HepG2 (cell line): ENCODE results near the gene C9orf50. TPM values are rescaled to one million over a fixed set of nuclear protein-coding genes. Genes with fewer than 3 reads are reported as not detected.

Experiments
- ATAC-seq: fragments of 200-7000 bp; cut with Tn5 transposase; 3 replicates; pipeline ENCODE4 v1.9.1; 2020; ENCODE audit warnings: mild to moderate bottlenecking, moderate library complexity
- BruUV-seq: library from RNA; stranded (reverse); fragments of 400-500 nt; replicated peaks from 2 replicates; lab custom pipeline; 2021; lab: Mats Ljungman, UMichigan
- CTCF ChIA-PET: fragments of 300-600 bp; formaldehyde crosslinking; extraction: SDS; loops from one replicate; lab custom pipeline; 2021; ENCODE audit warnings: low total read pairs, inconsistent platforms, low intra/inter-chr PET ratio; lab: Yijun Ruan, JAX
- POLR2A ChIA-PET: fragments of 350-600 bp; sonication (Branson Sonifier 250); formaldehyde crosslinking; loops from one replicate; lab custom pipeline; 2020; ENCODE audit warnings: antibody characterized with exemption, inconsistent platforms; lab: Yijun Ruan, JAX
- DNase-seq: peaks from one replicate; pipeline ENCODE4 v3.0.0-alpha.2; 2015; ENCODE audit warnings: low spot score
- FAIRE-seq: peaks from 3 replicates; lab custom pipeline; 2011; peaks lifted over from hg19 to GRCh38; lab: Jason Lieb, UNC
- H2AFZ ChIP-seq: one replicate; pipeline ENCODE4 v1.6.1; 2011; ENCODE audit warnings: low read length, inconsistent platforms
- H3K27ac ChIP-seq: fragments of 300-600 bp; 3 replicates; pipeline ENCODE4 v1.8.0; 2011; ENCODE audit warnings: mixed run types, mild to moderate bottlenecking, mixed read lengths, low read length, inconsistent platforms; ENCODE audit not compliant: insufficient read depth; ENCODE audit errors: extremely low read length
- H3K27me3 ChIP-seq, 2 experiments: fragments of 200-600 bp in 1 of 2; 2 replicates in 1 of 2; 3 replicates in 1 of 2; pipeline versions ENCODE4 v1.6.0 to v1.8.0; 2011; ENCODE audit warnings: low read length in 2 of 2, mild to moderate bottlenecking in 2 of 2, moderate library complexity in 2 of 2, inconsistent platforms in 1 of 2; ENCODE audit not compliant: insufficient read depth in 2 of 2, control insufficient read depth in 1 of 2
- H3K36me3 ChIP-seq, 2 experiments: fragments of 200-600 bp in 1 of 2; replicated peaks in 1 of 2; 2 replicates in 1 of 2; 3 replicates in 1 of 2; pipeline versions ENCODE4 v1.5.1 to v1.8.0; 2011; ENCODE audit warnings: low read length in 2 of 2, inconsistent platforms in 1 of 2; ENCODE audit not compliant: insufficient read depth in 2 of 2, control insufficient read depth in 1 of 2
- H3K4me1 ChIP-seq: 2 replicates; pipeline ENCODE4 v1.5.1; 2012; ENCODE audit warnings: low read length, inconsistent platforms; ENCODE audit not compliant: insufficient read depth
- H3K4me2 ChIP-seq: 2 replicates; pipeline ENCODE4 v1.6.0; 2011; ENCODE audit warnings: low read depth, low read length, inconsistent platforms
- H3K4me3 ChIP-seq, 3 experiments: fragments of 200-600 bp in 1 of 3; sonication (generic), shearing (Covaris generic) in 1 of 3; replicated peaks in 1 of 3; 2 replicates each; pipeline ENCODE4 v1.5.1; 2011 to 2016; ENCODE audit warnings: low read length in 3 of 3, inconsistent platforms in 2 of 3, low read depth in 2 of 3, mild to moderate bottlenecking in 2 of 3, control low read depth in 1 of 3, mixed read lengths in 1 of 3; ENCODE audit not compliant: insufficient read depth in 1 of 3
- H3K79me2 ChIP-seq: one replicate; pipeline ENCODE4 v1.6.1; 2011; ENCODE audit warnings: low read length, inconsistent platforms; ENCODE audit not compliant: insufficient read depth
- H3K9ac ChIP-seq: 2 replicates; pipeline ENCODE4 v1.6.0; 2011; ENCODE audit warnings: mild to moderate bottlenecking, low read depth, low read length, inconsistent platforms; ENCODE audit not compliant: insufficient read depth
- H3K9me3 ChIP-seq: 2 replicates; pipeline ENCODE4 v1.5.1; 2012; ENCODE audit warnings: mild to moderate bottlenecking, low read length
- H4K20me1 ChIP-seq: 2 replicates; pipeline ENCODE4 v1.6.0; 2011; ENCODE audit warnings: inconsistent platforms, mild to moderate bottlenecking, low read length, moderate library complexity; ENCODE audit not compliant: insufficient read depth
- ATF4 ChIP-seq, 2 experiments: fragments of 450-650 bp in 1 of 2; sonication (generic) in 1 of 2; formaldehyde crosslinking; IDR thresholded peaks; 2 replicates each; pipeline versions ENCODE4 v1.5.0 to v1.8.0; 2020 to 2022; ENCODE audit warnings: mild to moderate bottlenecking in 1 of 2, missing genetic modification reagents in 1 of 2
- ATRX ChIP-seq: sonication (generic); formaldehyde crosslinking; IDR thresholded peaks from 2 replicates; pipeline ENCODE4 v1.4.0; 2020; ENCODE audit warnings: missing genetic modification reagents, borderline replicate concordance
- CHD2 ChIP-seq: IDR thresholded peaks from 2 replicates; pipeline ENCODE4 v1.6.1; 2011; ENCODE audit warnings: low read depth, low read length, improper control_type of control experiment
- DNMT1 ChIP-seq: sonication (generic); formaldehyde crosslinking; IDR thresholded peaks from 2 replicates; pipeline ENCODE4 v1.5.1; 2020; ENCODE audit warnings: mild to moderate bottlenecking, missing genetic modification reagents
- GLMP ChIP-seq: sonication (generic); formaldehyde crosslinking; IDR thresholded peaks from 2 replicates; pipeline ENCODE4 v1.9.0; 2021; ENCODE audit warnings: missing genetic modification reagents, mild to moderate bottlenecking, borderline replicate concordance
- ISL2 ChIP-seq: sonication (generic); formaldehyde crosslinking; IDR thresholded peaks from 2 replicates; pipeline ENCODE4 v1.5.0; 2020; ENCODE audit warnings: missing genetic modification reagents
- PATZ1 ChIP-seq: sonication (generic); formaldehyde crosslinking; IDR thresholded peaks from 2 replicates; pipeline ENCODE4 v1.4.0; 2020; ENCODE audit warnings: missing genetic modification reagents
- TFDP2 ChIP-seq: sonication (generic); formaldehyde crosslinking; IDR thresholded peaks from 2 replicates; pipeline ENCODE4 v1.4.0; 2020; ENCODE audit warnings: missing genetic modification reagents
- ZBTB10 ChIP-seq: sonication (generic); formaldehyde crosslinking; IDR thresholded peaks from 2 replicates; pipeline ENCODE4 v1.4.0; 2020; ENCODE audit warnings: missing genetic modification reagents, borderline replicate concordance
- ZFY ChIP-seq: sonication (generic); formaldehyde crosslinking; IDR thresholded peaks from 2 replicates; pipeline ENCODE4 v1.4.0; 2020; ENCODE audit warnings: missing genetic modification reagents
- ZMYM4 ChIP-seq: sonication (generic); formaldehyde crosslinking; IDR thresholded peaks from 2 replicates; pipeline ENCODE4 v1.8.1; 2023; ENCODE audit warnings: mild to moderate bottlenecking, missing genetic modification reagents
- ZNF10 ChIP-seq: sonication (generic); formaldehyde crosslinking; IDR thresholded peaks from 2 replicates; pipeline ENCODE4 v1.4.0; 2020; ENCODE audit warnings: mild to moderate bottlenecking, low read depth, missing genetic modification reagents, borderline replicate concordance
- ZNF749 ChIP-seq: sonication (generic); formaldehyde crosslinking; IDR thresholded peaks from 2 replicates; pipeline ENCODE4 v1.8.0; 2022; ENCODE audit warnings: mild to moderate bottlenecking, missing genetic modification reagents, moderate library complexity, borderline replicate concordance
- ZSCAN9 ChIP-seq: IDR thresholded peaks from 2 replicates; pipeline ENCODE4 v1.6.1; 2016; ENCODE audit warnings: borderline replicate concordance
- WGBS: methylation state at CpG from one replicate; pipeline ENCODE4 v1.1.6; 2017; ENCODE audit warnings: low lambda C conversion rate; 5-methylcytosine and 5-hydroxymethylcytosine counted together
- in situ Hi-C: cut with HindIII; loops from 2 replicates; pipeline ENCODE4 v1.10.0; 2017; ENCODE audit warnings: low pct_unique_long_range_greater_than_20kb; ENCODE audit not compliant: extremely low pct_ligation_motif_present
- intact Hi-C: fragments of 100-400 bp; cut with micrococcal nuclease; formaldehyde crosslinking; loops from one replicate; pipeline ENCODE4 v1.10.0; 2022; ENCODE audit not compliant: unreplicated experiment
- polyA plus RNA-seq, 8 experiments: library from polyadenylated mRNA; depleted of rRNA in 3 of 8; stranded (reverse) in 7 of 8; unstranded in 1 of 8; fragments of >200 nt; fragmentation: Illumina TruSeq in 4 of 8; extraction: Trizol in 4 of 8; gene quantifications; 2 replicates each; pipeline versions ENCODE4 v1.2.1 to v1.2.3, GENCODE V29; 2011 to 2016; ENCODE audit warnings: low read depth in 4 of 8, missing spikeins in 1 of 8, mixed read lengths in 1 of 8; ENCODE audit not compliant: insufficient read depth in 1 of 8
- total RNA-seq, 5 experiments: library from RNA; depleted of rRNA; stranded (reverse); fragments of >200 nt; fragmentation: Illumina TruSeq; extraction: Trizol; gene quantifications; 2 replicates each; pipeline ENCODE4 v1.2.3, GENCODE V29; 2016; ENCODE audit warnings: low read depth in 1 of 5

Gene C9orf50
- total and polyA plus RNA-seq, 2 of the 13 experiments (the other 11 are each of a cell fraction or from before 2014, with no cell fraction given): not detected

GRCh38 chr9:129571298-129572051, 49.4 kb downstream of the C9orf50 start:
- Histone ChIP-seq H4K20me1 (no peaks in the 10 kb centered on the region), H3K9me3 (peaks cover 7% of the 10 kb centered on the region; the same call in 1 of the 2 replicates), H3K36me3 (no peaks in the 10 kb centered on the region), H3K27ac (peak overlapping the region; percentile 80), H3K4me3 (peak overlapping the region in 1 of 3 experiments; percentile 29; a peak in 1 of 6 replicates), H2AFZ (no peak overlapping the region), H3K27me3 (no peaks in the 10 kb centered on the region; a peak in 1 of 5 replicates), H3K4me1 (peaks cover 70% of the 10 kb centered on the region), H3K9ac (peak overlapping the region; percentile 75), H3K79me2 (peaks cover 17% of the 10 kb centered on the region), H3K4me2 (peak overlapping the region; percentile 91)
- no peak for ATAC-seq
- FAIRE-seq: peak; percentile 55
- ChIA-PET CTCF (no interaction called here), POLR2A (interaction anchor here (0.7 to 8.3 kb wide), 18 partner anchors 9 to 431 kb away, joined by 3 to 136 read pairs (median 8); no protein-coding TSS in a partner anchor)
- WGBS: 65% methylated on average over 11 of the region's 13 CpGs
- no TSS peak for BruUV-seq
- in situ Hi-C loops (no loop called here), intact Hi-C loops (loop anchor here (1.0 kb wide), 1 partner anchor 34 kb away; no protein-coding TSS in a partner anchor)
- peak; percentile 49 for DNase-seq
- TF ChIP-seq ZSCAN9 (CRISPR knock-in tag): no peak
- peak; percentile 7; the same call in 1 of the 2 replicates for TF ChIP-seq ZMYM4 (CRISPR knock-in tag)
- no peak for TF ChIP-seq ZBTB10
- TF ChIP-seq ATRX (CRISPR knock-in tag): no peak
- TF ChIP-seq TFDP2: 0 out of 2 replicates have a peak, but pooled peaks have one; percentile 18
- TF ChIP-seq ZNF10: no peak
- TF ChIP-seq GLMP: no peak
- TF ChIP-seq ISL2: 0 out of 2 replicates have a peak, but pooled peaks have one; percentile 25
- TF ChIP-seq DNMT1 (CRISPR knock-in tag): no peak
- 0 out of 2 replicates have a peak, but pooled peaks have one; percentile 28 for TF ChIP-seq CHD2
- TF ChIP-seq ZNF749 (CRISPR knock-in tag): 0 out of 2 replicates have a peak, but pooled peaks have one; percentile 30
- no peak for TF ChIP-seq ATF4 (CRISPR knock-in tag; IDR thresholded peaks at IDR 0.05)
- TF ChIP-seq ZFY (CRISPR knock-in tag): peak; percentile 31; the same call in 1 of the 2 replicates
- no peak for TF ChIP-seq PATZ1 (CRISPR knock-in tag)
